KBM-7 (cell line): Measurements from ENCODE around the gene CD28.
A peak's percentile ranks its signal among the peaks of the same experiment; 100 is the strongest.

Source experiments
- DNase-seq: peaks from one replicate; pipeline ENCODE4 v3.0.0-alpha.2; 2015
- in situ Hi-C: fragments of 300-500 bp; cut with MboI; formaldehyde crosslinking; loops from 2 replicates; pipeline ENCODE4 v1.14.3; 2020; ENCODE audit warnings: low sequenced_read_pairs, low pct_unique_long_range_greater_than_20kb, mixed read lengths

CD28 gene

DNA sequence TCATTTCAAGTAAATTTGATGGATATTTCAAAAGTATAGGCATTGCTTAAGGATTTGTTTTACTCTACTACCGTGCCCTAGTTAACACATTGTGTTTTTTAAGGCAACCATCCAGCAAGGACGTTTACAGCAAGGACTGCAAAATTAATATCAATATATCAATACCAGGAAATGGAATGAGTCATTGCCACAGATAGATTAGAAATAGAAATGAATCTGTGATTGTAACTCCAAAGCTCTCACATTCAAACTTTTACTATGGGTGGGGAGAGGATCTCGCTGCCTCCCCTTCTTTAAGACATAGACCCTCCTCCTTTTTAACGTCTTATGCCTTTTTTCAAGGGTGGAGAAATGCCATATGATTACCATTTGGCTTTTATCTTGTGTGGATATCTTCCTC lies 3.8 kb downstream of the CD28 start:
- no peak for DNase-seq
- in situ Hi-C loops: no loop called here

GRCh38 chr2:203710952-203711351 lies 4.5 kb downstream of the CD28 start:
- in situ Hi-C loops: no loop called here
- DNase-seq: no peak

DNA sequence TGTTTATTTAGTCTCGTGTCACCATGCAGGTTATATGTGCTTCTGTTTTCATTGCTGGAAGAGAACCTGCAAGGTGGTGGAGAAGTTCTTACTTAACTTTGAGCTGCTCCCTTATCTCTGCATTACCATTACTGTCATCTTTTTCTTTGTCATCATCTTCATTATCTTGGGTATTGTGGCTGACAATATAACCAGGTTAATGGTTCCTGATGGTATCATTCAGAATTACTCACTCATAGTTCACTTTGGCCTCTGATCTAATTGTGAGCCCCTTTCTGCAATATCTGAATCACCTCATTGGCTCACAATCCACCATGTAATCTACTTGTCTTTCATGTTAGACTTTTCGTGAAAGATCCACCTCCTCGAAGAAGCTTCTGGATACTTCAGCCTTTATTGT lies 5.0 kb downstream of the CD28 start:
- DNase-seq: no peak
- in situ Hi-C loops: no loop called here

- no peak for DNase-seq
- in situ Hi-C loops: no loop called here
Observed at GRCh38 chr2:203713381-203713780, 6.9 kb downstream of the CD28 start.

- no peak for DNase-seq
- in situ Hi-C loops: no loop called here
Observed at GRCh38 chr2:203714112-203714511, 7.7 kb downstream of the CD28 start.

- no peak for DNase-seq
- in situ Hi-C loops: no loop called here
Observed at GRCh38 chr2:203715744-203716143, 9.3 kb downstream of the CD28 start.

DNA sequence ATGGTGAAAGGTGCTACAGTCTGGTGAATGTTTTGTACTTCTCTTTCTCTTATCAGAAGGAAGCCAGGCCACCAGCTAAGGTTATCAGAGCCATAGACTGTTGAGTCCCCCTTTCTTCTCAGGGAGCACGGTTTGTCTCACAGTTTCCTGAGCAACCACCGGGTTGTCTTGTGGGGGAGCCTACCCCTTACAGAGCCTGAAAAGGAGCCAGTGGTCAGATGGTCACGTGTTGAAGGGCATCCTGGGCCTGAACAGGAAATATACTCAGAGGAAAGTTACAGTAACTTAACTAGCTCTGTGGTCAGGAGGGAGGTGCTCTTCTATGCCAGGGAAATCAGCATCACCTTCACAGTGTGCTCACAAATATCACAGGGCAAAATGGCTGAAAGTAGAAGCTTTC lies 11.6 kb downstream of the CD28 start:
- DNase-seq: peak; percentile 5
- in situ Hi-C loops: no loop called here

- DNase-seq: no peak
- in situ Hi-C loops: no loop called here
Observed at GRCh38 chr2:203719456-203720410, 13.3 kb downstream of the CD28 start.

GRCh38 chr2:203720915-203721672 lies 14.7 kb downstream of the CD28 start:
- in situ Hi-C loops: no loop called here

GRCh38 chr2:203721781-203722300 lies 15.4 kb downstream of the CD28 start:
- DNase-seq: no peak
- in situ Hi-C loops: no loop called here

More at GRCh38 chr2:203720915-203721672, 14.7 kb downstream of the CD28 start:
- no peak for DNase-seq

DNA sequence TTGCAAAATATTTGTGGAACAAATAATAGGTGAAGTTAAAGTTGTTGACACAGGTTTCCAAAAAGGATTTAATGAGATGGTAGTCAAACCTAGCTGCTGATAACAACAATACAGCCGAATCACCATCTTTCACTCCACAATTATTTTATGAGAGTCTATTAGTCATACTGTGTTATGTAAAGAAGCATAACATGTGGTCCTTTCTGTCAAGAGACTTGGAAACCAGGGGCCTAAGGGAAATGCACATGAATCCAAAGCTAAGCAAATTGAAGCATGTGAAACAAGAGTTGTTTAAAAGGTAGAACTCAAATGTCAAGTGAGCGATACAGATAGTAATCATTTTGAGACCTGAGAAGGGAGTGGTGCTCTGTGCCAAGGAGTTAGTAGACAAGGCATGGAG lies 16.0 kb downstream of the CD28 start:
- in situ Hi-C loops: no loop called here

DNA sequence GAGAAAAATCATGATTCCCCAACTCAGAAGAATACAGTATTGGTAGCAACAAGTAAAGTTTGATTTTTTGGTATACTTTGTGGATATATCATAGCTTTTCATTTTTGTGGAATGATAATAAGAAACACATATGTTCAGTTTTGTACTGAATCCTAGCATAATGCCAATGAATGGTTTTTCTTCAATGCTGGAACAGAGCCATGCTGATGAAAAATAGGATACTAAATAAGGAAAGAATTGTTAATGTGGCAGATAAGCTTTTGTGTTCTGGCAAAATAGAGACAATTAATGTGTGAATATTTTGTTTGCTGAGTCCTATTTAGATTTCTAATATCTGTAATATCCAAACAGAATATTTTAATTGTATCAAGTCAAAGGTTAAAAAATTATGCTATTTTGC lies 21.9 kb downstream of the CD28 start:
- in situ Hi-C loops: no loop called here
- no peak for DNase-seq

More for the DNA sequence above, 16.0 kb downstream of the CD28 start:
- no peak for DNase-seq

DNA sequence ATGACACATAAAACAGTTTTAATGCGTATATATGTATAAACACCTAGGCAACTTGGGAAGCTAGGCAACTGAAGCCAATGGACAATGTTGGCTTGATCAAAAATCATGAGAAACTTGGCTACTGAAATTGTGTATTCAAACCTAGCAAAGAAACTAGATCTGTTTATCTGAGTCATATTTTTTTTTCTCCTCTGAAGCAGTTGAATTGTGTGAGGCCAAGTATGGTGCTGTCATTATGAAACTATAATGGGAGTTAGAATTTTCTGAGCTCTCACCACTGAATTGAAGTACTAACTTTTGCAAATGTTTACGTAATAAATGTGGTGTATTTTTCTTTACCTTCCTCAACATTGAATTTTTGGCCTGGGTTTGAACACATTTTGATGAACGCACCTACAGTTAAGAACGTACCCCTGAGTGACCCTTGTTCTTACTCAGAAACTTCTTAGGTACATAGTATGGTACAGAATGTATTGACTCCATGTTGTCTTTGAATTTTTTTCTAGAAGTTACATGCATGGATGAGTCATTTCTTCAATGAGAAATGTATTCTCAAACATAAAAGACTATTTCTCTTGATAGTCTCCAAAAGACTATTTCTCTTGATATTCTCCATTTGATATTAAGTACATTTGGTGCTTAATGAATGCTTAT lies 23.8 kb downstream of the CD28 start:
- in situ Hi-C loops: no loop called here
- DNase-seq: no peak

DNA sequence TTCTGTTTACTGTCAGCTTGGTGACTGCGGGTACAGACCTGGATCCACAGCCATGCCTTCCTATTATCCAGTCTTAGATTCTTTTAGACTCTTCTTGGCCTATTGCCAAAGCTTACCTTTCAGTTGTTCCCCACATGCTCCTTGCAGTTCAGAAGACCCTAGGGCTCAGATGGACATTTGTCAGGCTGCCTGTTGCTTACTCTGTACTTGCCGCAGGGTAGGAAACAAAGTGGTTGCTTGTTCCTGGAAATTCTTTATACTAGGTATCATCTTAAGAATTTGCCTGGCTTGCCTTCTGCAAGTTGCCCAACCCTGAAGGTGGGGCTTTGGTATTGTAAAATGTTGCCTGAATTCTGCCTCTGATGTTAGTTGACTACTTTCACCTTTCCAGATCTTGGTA lies 24.4 kb downstream of the CD28 start:
- in situ Hi-C loops: no loop called here
- no peak for DNase-seq

DNA sequence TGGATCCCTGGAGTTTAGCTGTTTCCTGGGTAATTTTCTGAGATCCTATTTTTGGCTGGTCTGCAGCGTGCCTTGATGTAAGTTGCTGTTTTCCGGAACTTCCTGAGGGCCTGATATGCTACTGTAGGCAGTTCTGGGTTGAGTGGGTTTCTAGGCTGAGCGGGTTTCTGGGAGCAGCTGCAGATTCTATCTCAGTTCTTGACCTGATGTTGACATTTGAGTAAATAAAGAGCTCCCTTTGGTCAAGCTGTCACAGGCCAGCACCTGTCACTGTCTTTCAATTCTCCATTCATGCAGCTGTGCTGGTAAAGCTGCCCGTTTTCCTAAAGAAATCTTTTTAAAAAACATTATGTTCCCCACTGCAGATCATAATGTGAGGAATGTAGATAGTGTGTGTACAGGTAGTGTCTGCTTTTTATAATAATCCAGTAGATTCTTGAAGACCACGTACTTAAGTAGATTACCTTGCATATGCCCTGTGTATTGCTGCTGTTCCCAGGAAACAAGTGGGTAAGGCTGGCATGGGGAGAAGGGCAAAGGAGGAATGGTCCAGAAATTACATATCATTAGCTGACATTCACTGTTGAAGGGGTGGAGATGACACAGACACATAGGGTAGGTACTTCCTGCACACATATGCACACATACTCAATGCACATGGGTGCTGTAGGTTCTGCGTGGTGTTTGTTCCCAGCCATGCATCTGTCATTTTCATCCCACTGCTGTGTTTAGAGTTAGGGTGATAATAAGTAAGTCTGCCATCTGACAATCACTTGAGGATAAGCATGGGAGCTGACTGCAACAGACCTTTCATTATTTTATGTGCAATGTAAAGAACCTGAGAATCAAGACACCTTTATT lies 25.9 kb downstream of the CD28 start:
- DNase-seq: no peak

DNA sequence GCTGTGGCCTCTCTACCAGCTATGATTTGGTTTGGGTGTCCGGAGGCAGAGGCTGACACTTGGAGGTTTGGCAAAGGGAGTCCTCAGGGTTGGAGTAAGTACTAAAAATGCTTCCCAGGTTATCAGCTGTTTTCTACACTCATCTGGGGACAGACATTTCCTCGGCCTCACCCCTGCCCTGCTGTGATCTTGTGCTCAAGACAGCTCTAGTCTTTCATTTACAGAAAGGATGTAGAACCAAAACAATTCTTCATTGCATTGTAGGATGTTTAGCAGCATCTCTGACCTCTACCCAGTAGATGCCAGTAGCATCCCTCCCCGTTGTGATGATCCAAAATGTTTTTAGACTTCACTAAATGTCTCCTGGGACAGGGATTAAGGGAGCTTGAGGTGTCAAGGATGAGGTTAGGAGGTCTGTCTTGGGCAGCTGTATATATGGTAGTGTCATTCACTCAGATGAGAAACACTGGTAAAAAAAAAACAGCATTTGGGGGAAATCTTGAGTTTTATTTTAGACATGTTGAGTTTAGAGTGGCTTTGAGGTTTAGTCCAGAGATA lies 26.6 kb downstream of the CD28 start:
- in situ Hi-C loops: no loop called here
- no peak for DNase-seq

More for the DNA sequence above, 25.9 kb downstream of the CD28 start:
- in situ Hi-C loops: no loop called here

GRCh38 chr2:203733684-203734083 lies 27.2 kb downstream of the CD28 start:
- DNase-seq: no peak
- in situ Hi-C loops: no loop called here

DNA sequence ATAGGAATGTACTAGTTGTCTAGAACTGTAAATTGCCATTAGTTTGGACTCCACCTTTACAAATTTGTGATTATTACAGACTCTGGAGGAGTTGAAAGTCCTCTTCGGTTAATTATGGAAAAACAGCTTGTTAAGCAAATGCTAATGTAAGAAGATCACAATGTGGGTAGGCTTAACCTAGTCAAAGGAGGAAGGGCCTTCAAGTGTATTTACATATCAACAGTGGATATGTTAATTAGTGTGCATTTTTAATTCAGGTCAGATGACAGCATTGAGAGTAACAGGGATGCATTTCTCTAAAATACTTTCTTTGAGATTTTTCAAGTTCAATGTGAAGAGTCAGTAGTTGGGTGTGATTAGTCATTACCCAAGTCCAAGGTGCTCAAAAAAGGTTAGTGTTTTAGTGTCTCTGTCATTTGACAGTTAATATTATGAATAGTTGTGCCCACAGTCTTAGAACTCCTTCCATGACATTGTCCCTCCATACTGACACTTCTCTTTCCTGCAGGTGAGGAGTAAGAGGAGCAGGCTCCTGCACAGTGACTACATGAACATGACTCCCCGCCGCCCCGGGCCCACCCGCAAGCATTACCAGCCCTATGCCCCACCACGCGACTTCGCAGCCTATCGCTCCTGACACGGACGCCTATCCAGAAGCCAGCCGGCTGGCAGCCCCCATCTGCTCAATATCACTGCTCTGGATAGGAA lies 28.0 kb downstream of the CD28 start:
- DNase-seq: no peak
- in situ Hi-C loops: no loop called here
